Spinal cord (tissue), 10 donors: ENCODE data around the gene RAB11FIP5. TPM values are rescaled to one million over a fixed set of nuclear protein-coding genes. Genes with fewer than 3 reads are reported as not detected.

Experiments
- DNase-seq, 6 donors: peaks; one replicate each; pipeline versions ENCODE4 v3.0.0 to v3.0.0-alpha.2; 2013 to 2015; ENCODE audit warnings: low spot score in 6 of 6, low read depth in 4 of 6
- H3K27ac ChIP-seq: one replicate; pipeline ENCODE4 v1.5.1; 2013; ENCODE audit warnings: low read depth, low read length, control low read depth
- H3K27me3 ChIP-seq: one replicate; pipeline ENCODE4 v1.6.1; 2013; ENCODE audit warnings: low read length; ENCODE audit not compliant: control insufficient read depth, insufficient read depth
- H3K36me3 ChIP-seq: one replicate; pipeline ENCODE4 v1.6.1; 2013; ENCODE audit warnings: low read length; ENCODE audit not compliant: control insufficient read depth, insufficient read depth
- H3K4me1 ChIP-seq: one replicate; pipeline ENCODE4 v1.6.1; 2013; ENCODE audit warnings: low read length; ENCODE audit not compliant: control insufficient read depth, insufficient read depth
- H3K4me3 ChIP-seq: one replicate; pipeline ENCODE4 v1.5.1; 2013; ENCODE audit warnings: low read depth, low read length, control low read depth
- H3K9me3 ChIP-seq: one replicate; pipeline ENCODE4 v1.6.1; 2013; ENCODE audit warnings: low read length; ENCODE audit not compliant: control insufficient read depth, insufficient read depth
- WGBS: methylation state at CpG from one replicate; pipeline ENCODE4 v1.1.5; 2013; ENCODE audit warnings: missing lambda C conversion rate; ENCODE audit not compliant: insufficient coverage; 5-methylcytosine and 5-hydroxymethylcytosine counted together
- polyA plus RNA-seq, 2 donors: library from polyadenylated mRNA; unstranded; fragments of 120-200 nt; gene quantifications; one replicate each; pipeline ENCODE4 v1.2.1, GENCODE V29; 2013; ENCODE audit not compliant: insufficient read length in 2 of 2
- total RNA-seq, 2 donors: library from RNA; depleted of rRNA in 1 of 2; stranded (reverse); fragments of 120-200 nt in 1 of 2; fragments of >200 nt in 1 of 2; gene quantifications; one replicate each; pipeline versions ENCODE4 v1.2.3 to v1.2.4, GENCODE V29; 2013 to 2014
- donor health status: healthy.

Gene RAB11FIP5
- total and polyA plus RNA-seq, 4 donors: 15.8 to 23.6 (median 18.8) TPM

- no peak overlapping the region for H3K4me3 ChIP-seq
- H3K36me3 ChIP-seq: peaks cover 40% of the 10 kb centered on the region
- no peak overlapping the region for H3K27ac ChIP-seq
- no peaks in the 10 kb centered on the region for H3K27me3 ChIP-seq
- 98% methylated on average over 14 of the region's 14 CpGs for WGBS
- no peaks in the 10 kb centered on the region for H3K9me3 ChIP-seq
- H3K4me1 ChIP-seq: peaks cover 35% of the 10 kb centered on the region
- DNase-seq: no peak
These were observed 24.0 kb downstream of the RAB11FIP5 start for GRCh38 chr2:73088703-73089102.

GRCh38 chr2:73088211-73088610 is 24.5 kb downstream of the RAB11FIP5 start:
- DNase-seq: no peak
- Histone ChIP-seq H3K9me3 (no peaks in the 10 kb centered on the region), H3K36me3 (peaks cover 45% of the 10 kb centered on the region), H3K4me1 (peaks cover 32% of the 10 kb centered on the region), H3K27me3 (no peaks in the 10 kb centered on the region), H3K27ac (no peak overlapping the region), H3K4me3 (no peak overlapping the region)
- WGBS: 96% methylated on average over 12 of the region's 12 CpGs

- Histone ChIP-seq H3K4me3 (no peak overlapping the region), H3K4me1 (peaks cover 23% of the 10 kb centered on the region), H3K9me3 (no peaks in the 10 kb centered on the region), H3K27ac (no peak overlapping the region), H3K36me3 (peaks cover 47% of the 10 kb centered on the region), H3K27me3 (no peaks in the 10 kb centered on the region)
- no peak for DNase-seq
- 80% methylated on average over 1 of the region's 4 CpGs for WGBS
These were observed 25.4 kb downstream of the RAB11FIP5 start for GRCh38 chr2:73087311-73087710.

GRCh38 chr2:73085691-73086090 is 27.1 kb downstream of the RAB11FIP5 start:
- peak in 2 of 6 donors; percentile 76 to 85 for DNase-seq
- Histone ChIP-seq H3K36me3 (peaks cover 56% of the 10 kb centered on the region), H3K27me3 (no peaks in the 10 kb centered on the region), H3K4me3 (no peak overlapping the region), H3K4me1 (peaks cover 15% of the 10 kb centered on the region), H3K9me3 (no peaks in the 10 kb centered on the region), H3K27ac (no peak overlapping the region)
- WGBS: 24% methylated on average over 6 of the region's 6 CpGs

GRCh38 chr2:73084971-73085370 is 27.8 kb downstream of the RAB11FIP5 start:
- peaks cover 13% of the 10 kb centered on the region for H3K4me1 ChIP-seq

GRCh38 chr2:73083886-73084800 is 28.6 kb downstream of the RAB11FIP5 start:
- DNase-seq: no peak
- H3K4me1 ChIP-seq: peaks cover 12% of the 10 kb centered on the region
- H3K36me3 ChIP-seq: peaks cover 69% of the 10 kb centered on the region
- no peaks in the 10 kb centered on the region for H3K9me3 ChIP-seq
- no peaks in the 10 kb centered on the region for H3K27me3 ChIP-seq
- 78% methylated on average over 7 of the region's 7 CpGs for WGBS
- no peak overlapping the region for H3K27ac ChIP-seq
- no peak overlapping the region for H3K4me3 ChIP-seq

More at GRCh38 chr2:73084971-73085370, 27.8 kb downstream of the RAB11FIP5 start:
- H3K36me3 ChIP-seq: peaks cover 63% of the 10 kb centered on the region
- H3K9me3 ChIP-seq: no peaks in the 10 kb centered on the region
- no peak overlapping the region for H3K4me3 ChIP-seq
- no peak overlapping the region for H3K27ac ChIP-seq
- no peak for DNase-seq
- H3K27me3 ChIP-seq: no peaks in the 10 kb centered on the region
- WGBS: 92% methylated on average over 2 of the region's 3 CpGs

GRCh38 chr2:73082523-73083410 is 30.0 kb downstream of the RAB11FIP5 start:
- Histone ChIP-seq H3K9me3 (no peaks in the 10 kb centered on the region), H3K27ac (no peak overlapping the region), H3K4me1 (peaks cover 12% of the 10 kb centered on the region), H3K4me3 (no peak overlapping the region), H3K27me3 (no peaks in the 10 kb centered on the region), H3K36me3 (peaks cover 63% of the 10 kb centered on the region)
- WGBS: 91% methylated on average over 12 of the region's 13 CpGs
- DNase-seq: no peak

GRCh38 chr2:73081181-73081671 is 31.5 kb downstream of the RAB11FIP5 start:
- Histone ChIP-seq H3K9me3 (no peaks in the 10 kb centered on the region), H3K4me1 (peaks cover 12% of the 10 kb centered on the region), H3K4me3 (no peak overlapping the region), H3K36me3 (peaks cover 55% of the 10 kb centered on the region), H3K27me3 (no peaks in the 10 kb centered on the region), H3K27ac (no peak overlapping the region)
- no peak for DNase-seq
- WGBS: 62% methylated on average over 16 of the region's 16 CpGs

- Histone ChIP-seq H3K4me3 (no peak overlapping the region), H3K4me1 (peaks cover 5% of the 10 kb centered on the region), H3K36me3 (peaks cover 56% of the 10 kb centered on the region), H3K9me3 (no peaks in the 10 kb centered on the region), H3K27me3 (no peaks in the 10 kb centered on the region), H3K27ac (no peak overlapping the region)
- 71% methylated on average over 25 of the region's 31 CpGs for WGBS
- no peak for DNase-seq
These were observed 32.2 kb downstream of the RAB11FIP5 start for GRCh38 chr2:73080321-73081131.
